Measurements from ENCODE around the gene OLFM2.
"Not testable (repeated sequence)": the region's sequence is repeated elsewhere in the genome, so short reads cannot be mapped to it uniquely, and the experiment has no call there.

The OLFM2 gene

GRCh38 chr19:9941671-9942070 is 5.4 kb upstream of the OLFM2 start:
- DNase-seq, result no peak

- DNase-seq, result no peak
Measured at GRCh38 chr19:9941231-9941630, 4.9 kb upstream of the OLFM2 start.

- DNase-seq, result no peak
Measured at GRCh38 chr19:9940778-9941177, 4.5 kb upstream of the OLFM2 start.

GRCh38 chr19:9939301-9939913 is 3.1 kb upstream of the OLFM2 start:
- no peak for DNase-seq

GRCh38 chr19:9937001-9937411 is 691 bp upstream of the OLFM2 start:
- no peak for DNase-seq

- no peak for DNase-seq
Measured at GRCh38 chr19:9935506-9936325, 599 bp downstream of the OLFM2 start.

- DNase-seq, result peak; percentile 71
Measured at GRCh38 chr19:9934132-9934950, 2.0 kb downstream of the OLFM2 start.

- no peak for DNase-seq
Measured at GRCh38 chr19:9932835-9933234, 3.5 kb downstream of the OLFM2 start.

GRCh38 chr19:9931629-9932028 is 4.7 kb downstream of the OLFM2 start:
- DNase-seq, result no peak

- no peak for DNase-seq
Measured at GRCh38 chr19:9923440-9923839, 12.9 kb downstream of the OLFM2 start.

GRCh38 chr19:9922782-9923379 is 13.4 kb downstream of the OLFM2 start:
- not testable (repeated sequence) for DNase-seq

GRCh38 chr19:9917321-9917720 is 19.0 kb downstream of the OLFM2 start:
- no peak for DNase-seq

GRCh38 chr19:9916719-9917118 is 19.6 kb downstream of the OLFM2 start:
- DNase-seq, result no peak

GRCh38 chr19:9914315-9915207 is 21.8 kb downstream of the OLFM2 start:
- peak; percentile 75 for DNase-seq

GRCh38 chr19:9914001-9914314 is 22.4 kb downstream of the OLFM2 start:
- DNase-seq, result no peak

- no peak for DNase-seq
Measured at GRCh38 chr19:9913237-9914000, 22.9 kb downstream of the OLFM2 start.

- DNase-seq, result no peak
Measured at GRCh38 chr19:9912551-9913236, 23.6 kb downstream of the OLFM2 start.

- DNase-seq, result no peak
Measured at GRCh38 chr19:9911524-9912185, 24.7 kb downstream of the OLFM2 start.

- DNase-seq, result no peak
Measured at GRCh38 chr19:9910625-9911024, 25.7 kb downstream of the OLFM2 start.

GRCh38 chr19:9909251-9909650 is 27.1 kb downstream of the OLFM2 start:
- DNase-seq, result no peak
